ENCODE results near the gene PAPSS2. TPM values are rescaled to one million over a fixed set of nuclear protein-coding genes. Genes with fewer than 3 reads are reported as not detected.

PAPSS2 gene
- total and polyA plus RNA-seq, 2 donors from 2014 or later, result 23.5 to 84.2 TPM

DNA sequence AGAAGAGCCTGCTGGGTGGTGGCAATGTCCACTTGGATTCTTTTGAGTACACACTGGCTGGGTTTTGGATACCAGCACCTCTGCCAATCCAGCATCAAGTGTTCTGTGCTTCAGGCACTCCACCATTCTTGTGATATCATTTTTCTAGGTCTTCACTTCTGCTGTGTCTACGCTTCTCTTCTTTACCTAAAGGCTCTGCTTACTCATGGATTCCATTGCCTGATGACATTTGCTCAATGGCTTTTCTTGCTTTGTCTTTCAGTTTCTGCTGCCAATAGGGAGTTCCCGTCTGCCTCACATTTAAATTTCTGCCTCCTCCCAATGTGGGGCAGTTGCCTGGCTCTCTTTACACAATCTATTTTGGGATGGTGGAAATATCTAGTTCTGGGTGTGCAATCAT lies 12.7 kb upstream of the PAPSS2 start:
- TF ChIP-seq, protein P1, sequence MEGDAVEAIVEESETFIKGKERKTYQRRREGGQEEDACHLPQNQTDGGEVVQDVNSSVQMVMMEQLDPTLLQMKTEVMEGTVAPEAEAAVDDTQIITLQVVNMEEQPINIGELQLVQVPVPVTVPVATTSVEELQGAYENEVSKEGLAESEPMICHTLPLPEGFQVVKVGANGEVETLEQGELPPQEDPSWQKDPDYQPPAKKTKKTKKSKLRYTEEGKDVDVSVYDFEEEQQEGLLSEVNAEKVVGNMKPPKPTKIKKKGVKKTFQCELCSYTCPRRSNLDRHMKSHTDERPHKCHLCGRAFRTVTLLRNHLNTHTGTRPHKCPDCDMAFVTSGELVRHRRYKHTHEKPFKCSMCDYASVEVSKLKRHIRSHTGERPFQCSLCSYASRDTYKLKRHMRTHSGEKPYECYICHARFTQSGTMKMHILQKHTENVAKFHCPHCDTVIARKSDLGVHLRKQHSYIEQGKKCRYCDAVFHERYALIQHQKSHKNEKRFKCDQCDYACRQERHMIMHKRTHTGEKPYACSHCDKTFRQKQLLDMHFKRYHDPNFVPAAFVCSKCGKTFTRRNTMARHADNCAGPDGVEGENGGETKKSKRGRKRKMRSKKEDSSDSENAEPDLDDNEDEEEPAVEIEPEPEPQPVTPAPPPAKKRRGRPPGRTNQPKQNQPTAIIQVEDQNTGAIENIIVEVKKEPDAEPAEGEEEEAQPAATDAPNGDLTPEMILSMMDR (IDR thresholded peaks at IDR 0.05; ENCODE audit: borderline replicate concordance, extremely low read depth, insufficient read depth), result no peak
- Histone ChIP-seq H3K27me3 (ENCODE audit: control insufficient read depth, insufficient read depth, low read length) (no peaks in the 10 kb centered on the region), H3K4me3 (ENCODE audit: low read length in 3 of 3) (no peak overlapping the region), H3K4me1 (ENCODE audit: control insufficient read depth in 2 of 3, insufficient read depth in 2 of 3, low read depth in 1 of 3, low read length in 3 of 3) (no peaks in the 10 kb centered on the region), H3K9ac (ENCODE audit: low read length in 3 of 3) (no peak overlapping the region), H3K27ac (ENCODE audit: low read depth in 2 of 2, low read length in 2 of 2) (no peak overlapping the region), H3K36me3 (ENCODE audit: control insufficient read depth in 2 of 3, insufficient read depth in 3 of 3, low read length in 3 of 3) (no peaks in the 10 kb centered on the region), H3K9me3 (ENCODE audit: control insufficient read depth in 2 of 3, insufficient read depth in 1 of 3, low read length in 3 of 3) (no peaks in the 10 kb centered on the region)
- intact Hi-C loops (cut with DNase I), result no loop called here
- DNase-seq (no peak), FAIRE-seq (no peak)

DNA sequence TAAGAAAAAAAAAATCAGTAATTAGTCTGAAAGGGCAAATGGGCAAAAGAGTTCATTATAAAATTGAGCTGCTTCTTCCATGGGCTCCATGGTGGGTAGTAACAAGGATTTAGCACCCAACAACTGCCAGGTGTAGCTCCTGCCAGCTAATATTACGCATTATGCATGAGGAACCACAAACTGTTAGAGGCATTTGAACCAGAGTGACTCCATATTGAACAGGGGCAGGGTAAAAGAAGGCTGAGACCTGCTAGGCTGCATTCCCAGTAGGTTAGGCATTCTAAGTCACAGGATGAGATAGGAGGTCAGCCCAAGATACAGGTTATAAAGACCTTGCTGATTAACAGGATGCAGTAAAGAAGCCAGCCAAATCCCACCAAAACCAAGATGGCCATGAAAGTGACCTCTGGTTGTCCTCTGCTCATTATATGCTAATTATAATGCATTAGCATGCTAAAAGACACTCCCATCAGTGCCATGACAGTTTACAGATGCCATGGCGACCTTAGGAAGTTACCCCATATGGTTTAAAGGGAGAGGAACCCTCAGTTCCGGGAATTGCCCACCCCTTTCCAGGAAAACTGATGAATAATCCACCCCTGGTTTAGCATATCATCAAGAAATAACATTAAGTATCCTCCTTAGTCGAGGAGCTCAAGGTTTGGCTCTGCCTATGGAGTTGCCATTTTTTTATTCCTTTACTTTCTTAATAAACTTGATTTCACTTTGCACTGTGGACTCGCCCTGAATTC lies 8.7 kb upstream of the PAPSS2 start:
- Histone ChIP-seq H3K27me3 (ENCODE audit: control insufficient read depth, insufficient read depth, low read length) (no peaks in the 10 kb centered on the region), H3K36me3 (ENCODE audit: control insufficient read depth in 2 of 3, insufficient read depth in 3 of 3, low read length in 3 of 3) (no peaks in the 10 kb centered on the region), H3K4me3 (ENCODE audit: low read length in 3 of 3) (no peak overlapping the region), H3K9me3 (ENCODE audit: control insufficient read depth in 2 of 3, insufficient read depth in 1 of 3, low read length in 3 of 3) (no peaks in the 10 kb centered on the region), H3K4me1 (ENCODE audit: control insufficient read depth in 2 of 3, insufficient read depth in 2 of 3, low read depth in 1 of 3, low read length in 3 of 3) (no peaks in the 10 kb centered on the region), H3K27ac (ENCODE audit: low read depth in 2 of 2, low read length in 2 of 2) (no peak overlapping the region), H3K9ac (ENCODE audit: low read length in 3 of 3) (no peak overlapping the region)
- FAIRE-seq, result no peak
- intact Hi-C loops (cut with DNase I), result no loop called here
- TF ChIP-seq, protein P1 (IDR thresholded peaks at IDR 0.05; ENCODE audit: borderline replicate concordance, extremely low read depth, insufficient read depth), result no peak
- DNase-seq, result no peak

DNA sequence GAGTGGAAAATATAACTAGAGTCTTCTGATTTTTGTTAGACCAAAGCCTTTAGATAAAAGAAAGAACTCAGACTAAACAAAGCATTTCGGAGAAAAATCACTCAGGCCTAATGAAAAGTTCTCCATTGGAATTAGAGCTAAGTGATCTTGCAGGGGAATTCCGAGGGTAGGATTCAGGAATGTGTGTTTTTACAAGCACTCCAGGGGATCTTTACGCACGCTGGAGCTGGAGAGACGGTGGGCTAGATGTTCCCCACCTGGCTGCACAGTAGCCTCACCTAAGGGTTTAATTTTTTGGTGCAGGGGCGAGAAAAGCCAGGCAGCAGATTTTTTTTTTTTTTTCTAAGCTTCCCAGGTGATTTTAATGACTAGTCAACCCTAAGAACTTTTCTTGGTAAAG lies 7.9 kb upstream of the PAPSS2 start:
- no peak overlapping the region for H3K9ac ChIP-seq (ENCODE audit: low read length in 3 of 3)
- no peak overlapping the region for H3K4me3 ChIP-seq (ENCODE audit: low read length in 3 of 3)
- DNase-seq (peak in 1 of 5 donors; percentile 36), FAIRE-seq (no peak)
- intact Hi-C loops (cut with DNase I), result no loop called here
- no peaks in the 10 kb centered on the region for H3K9me3 ChIP-seq (ENCODE audit: control insufficient read depth in 2 of 3, insufficient read depth in 1 of 3, low read length in 3 of 3)
- no peaks in the 10 kb centered on the region for H3K27me3 ChIP-seq (ENCODE audit: control insufficient read depth, insufficient read depth, low read length)
- no peaks in the 10 kb centered on the region for H3K4me1 ChIP-seq (ENCODE audit: control insufficient read depth in 2 of 3, insufficient read depth in 2 of 3, low read depth in 1 of 3, low read length in 3 of 3)
- H3K36me3 ChIP-seq (ENCODE audit: control insufficient read depth in 2 of 3, insufficient read depth in 3 of 3, low read length in 3 of 3), result no peaks in the 10 kb centered on the region
- TF ChIP-seq, protein P1 (IDR thresholded peaks at IDR 0.05; ENCODE audit: borderline replicate concordance, extremely low read depth, insufficient read depth), result no peak
- H3K27ac ChIP-seq (ENCODE audit: low read depth in 2 of 2, low read length in 2 of 2), result no peak overlapping the region
